SU-DHL-6 (cell line): ENCODE results near the gene ADSS1.

Source experiments
- CTCF ChIP-seq: fragments of 200-600 bp; sonication (generic); IDR thresholded peaks from one replicate; pipeline ENCODE4 v1.5.1; 2017; ENCODE audit warnings: antibody characterized with exemption, mild to moderate bottlenecking, low read length, moderate library complexity; ENCODE audit not compliant: insufficient read depth, poor library complexity, severe bottlenecking
- EZH2phosphoT487 ChIP-seq: fragments of 200-600 bp; sonication (generic), shearing (Covaris generic); conservative IDR thresholded peaks from 2 replicates; pipeline ENCODE4 v1.6.1; 2018; ENCODE audit warnings: mild to moderate bottlenecking, antibody characterized with exemption, low read length, moderate library complexity, mixed read lengths

GRCh38 chr14:104717137-104717536, 6.9 kb upstream of the ADSS1 start:
- TF ChIP-seq CTCF (no peak), EZH2phosphoT487 (no peak)
